Stimulated activated CD8-positive, alpha-beta memory T cell treated with anti-CD3 and anti-CD28 coated beads, Interleukin-4, amount 100 ng/mL, for 1 hour (primary cell): ENCODE measurements around the gene BUD31.
"Not testable (repeated sequence)": the region's sequence is repeated elsewhere in the genome, so short reads cannot be mapped to it uniquely, and the experiment has no call there.

Experiments used
- DNase-seq, 2 donors: peaks; one replicate each; pipeline ENCODE4 v3.0.0-alpha.2; 2020; ENCODE audit warnings: low read depth in 2 of 2, low spot score in 1 of 2

The BUD31 gene

GRCh38 chr7:99397297-99397983 lies 11.3 kb upstream of the BUD31 start:
- DNase-seq: no peak

GRCh38 chr7:99398891-99399445 lies 9.8 kb upstream of the BUD31 start:
- no peak for DNase-seq

DNA sequence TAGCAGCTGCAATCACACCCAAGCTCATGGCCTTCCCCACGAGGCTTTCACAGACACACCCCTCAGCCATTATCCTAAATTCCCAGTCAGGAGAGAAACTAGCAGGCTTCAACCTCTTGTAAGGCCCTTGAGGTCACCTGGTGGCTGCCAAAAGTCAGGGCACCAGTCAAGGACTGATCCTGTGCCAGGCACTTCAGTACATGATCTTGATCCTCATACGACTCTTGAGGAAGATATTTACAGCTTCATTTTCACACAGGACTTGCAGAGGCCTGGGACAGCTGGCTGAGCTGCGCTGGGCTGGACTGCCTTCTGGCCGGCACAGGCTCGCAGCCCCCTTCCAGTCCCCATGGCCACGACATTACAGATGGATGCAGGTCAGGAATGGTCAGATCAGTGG lies 9.2 kb upstream of the BUD31 start:
- no peak for DNase-seq

- DNase-seq: no peak
Observed at GRCh38 chr7:99402854-99403253, 5.9 kb upstream of the BUD31 start.

DNA sequence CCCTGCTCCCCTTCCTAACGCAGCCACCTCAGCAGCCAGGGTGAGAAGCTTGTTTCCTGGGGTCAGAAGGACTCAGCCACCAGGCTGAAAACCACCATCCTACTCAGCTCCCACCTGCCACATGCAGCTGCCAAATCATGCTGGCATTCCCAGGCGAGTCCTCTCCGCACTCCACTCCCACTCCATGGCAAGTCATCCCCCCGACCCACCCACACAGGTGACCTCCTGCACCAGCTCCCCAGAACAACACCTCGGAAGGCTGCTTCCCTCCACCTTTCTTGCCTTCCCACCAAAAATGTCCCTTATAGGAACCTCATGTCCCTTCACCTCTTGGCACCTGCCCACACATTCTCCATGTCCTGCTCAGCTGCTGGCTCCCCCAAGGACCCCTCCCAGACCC lies 5.0 kb upstream of the BUD31 start:
- no peak for DNase-seq

GRCh38 chr7:99404235-99404976 lies 4.4 kb upstream of the BUD31 start:
- no peak for DNase-seq

DNA sequence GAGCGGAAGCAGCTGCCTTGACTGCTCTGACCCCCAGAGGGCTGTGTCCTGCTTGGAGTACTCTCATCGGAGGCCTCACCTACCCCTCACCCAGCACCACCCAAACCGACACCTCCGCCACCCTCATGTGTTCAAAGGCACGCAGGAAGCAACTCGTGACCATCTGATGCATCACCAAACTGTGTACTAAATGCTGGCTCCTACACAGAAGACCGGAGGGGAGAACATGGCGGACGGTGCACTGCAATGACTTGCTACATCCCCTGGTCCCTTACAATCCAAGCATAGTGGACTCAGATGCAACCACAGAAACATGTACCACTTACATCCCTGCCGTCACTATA lies 3.8 kb upstream of the BUD31 start:
- no peak for DNase-seq

GRCh38 chr7:99406557-99406956 lies 2.2 kb upstream of the BUD31 start:
- no peak for DNase-seq

- no peak for DNase-seq
Observed at GRCh38 chr7:99407872-99408378, 844 bp upstream of the BUD31 start.

DNA sequence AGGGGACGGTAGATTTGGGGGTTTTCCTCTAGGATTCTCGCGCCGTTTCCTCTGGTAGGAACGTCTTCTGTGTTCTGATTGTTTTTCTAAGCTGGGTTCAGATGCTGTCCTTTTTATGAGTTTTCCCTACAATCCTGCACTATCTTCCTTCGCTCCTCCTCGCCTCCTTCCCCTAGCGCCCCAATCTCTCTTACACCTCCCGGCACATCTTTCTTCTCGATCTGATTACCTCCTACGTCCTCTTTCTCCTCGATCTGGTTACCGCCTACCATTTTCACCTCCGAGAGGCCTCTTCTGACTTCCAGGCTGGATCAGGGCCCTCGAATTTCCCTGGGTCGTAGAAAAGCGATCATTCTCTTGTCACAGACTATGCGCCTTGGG lies 413 bp downstream of the BUD31 start:
- DNase-seq: no peak

GRCh38 chr7:99409806-99410205 lies 1.0 kb downstream of the BUD31 start:
- no peak for DNase-seq

DNA sequence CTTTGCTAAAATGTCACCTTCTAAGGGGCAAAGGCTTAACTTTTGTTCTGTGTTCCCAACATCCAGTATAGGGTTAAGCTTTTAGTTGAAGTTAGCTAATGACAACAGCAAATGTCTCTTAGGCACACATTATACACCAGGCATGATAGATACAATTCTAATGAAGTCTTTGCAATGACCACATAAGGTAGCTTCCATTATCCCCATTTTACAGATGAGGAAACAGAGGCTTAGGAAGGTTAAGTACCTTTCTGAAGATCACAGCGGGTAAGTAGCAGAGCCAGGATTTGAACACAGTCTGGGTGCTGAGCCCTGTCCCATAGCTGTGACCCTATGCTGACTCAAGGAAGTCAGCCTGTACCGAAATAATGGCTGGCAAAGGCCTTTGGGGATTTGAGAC lies 1.9 kb downstream of the BUD31 start:
- DNase-seq: no peak

- DNase-seq: not testable (repeated sequence)
Observed at GRCh38 chr7:99415513-99416127, 6.9 kb downstream of the BUD31 start.

DNA sequence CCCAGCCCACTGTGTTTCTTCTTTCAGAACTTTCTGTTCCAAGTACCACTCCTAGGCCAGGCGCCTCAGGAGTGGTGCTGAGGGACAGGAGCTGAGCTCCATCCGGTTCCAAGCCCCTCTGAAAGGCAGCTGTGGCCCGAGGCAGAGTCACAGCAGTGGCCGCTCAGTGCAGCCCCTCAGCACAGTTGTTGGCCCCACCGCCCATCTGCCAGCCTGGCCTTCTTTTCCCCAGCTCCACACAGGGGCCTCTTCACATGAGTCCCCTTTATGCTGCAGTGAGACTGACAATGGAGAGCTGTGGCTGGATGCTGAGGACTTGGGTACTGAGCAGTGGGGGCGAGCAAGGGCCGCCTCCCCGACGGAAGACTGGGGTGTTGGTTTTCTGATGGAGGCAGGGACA lies 9.5 kb downstream of the BUD31 start:
- no peak for DNase-seq

- DNase-seq: no peak
Observed at GRCh38 chr7:99419323-99420021, 10.7 kb downstream of the BUD31 start.

DNA sequence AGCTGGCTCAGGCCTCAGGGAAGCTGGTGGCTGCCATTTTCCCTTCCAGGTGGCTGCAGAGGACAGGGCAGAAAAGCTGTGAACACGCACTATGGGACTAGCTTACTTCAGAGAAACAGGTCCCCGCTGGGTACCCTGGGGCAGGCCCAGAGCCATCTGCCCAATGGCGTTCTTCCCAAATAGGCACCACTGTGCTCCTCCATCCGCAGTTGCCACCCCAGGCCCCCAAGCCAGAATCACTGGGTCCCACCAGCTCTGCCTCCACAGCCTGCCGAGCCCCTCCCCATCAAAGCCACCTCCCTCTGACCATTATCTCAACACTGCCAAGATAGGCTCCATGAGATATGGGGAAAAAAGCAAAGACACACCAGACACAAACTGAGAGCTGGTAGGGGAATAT lies 11.4 kb downstream of the BUD31 start:
- no peak for DNase-seq

DNA sequence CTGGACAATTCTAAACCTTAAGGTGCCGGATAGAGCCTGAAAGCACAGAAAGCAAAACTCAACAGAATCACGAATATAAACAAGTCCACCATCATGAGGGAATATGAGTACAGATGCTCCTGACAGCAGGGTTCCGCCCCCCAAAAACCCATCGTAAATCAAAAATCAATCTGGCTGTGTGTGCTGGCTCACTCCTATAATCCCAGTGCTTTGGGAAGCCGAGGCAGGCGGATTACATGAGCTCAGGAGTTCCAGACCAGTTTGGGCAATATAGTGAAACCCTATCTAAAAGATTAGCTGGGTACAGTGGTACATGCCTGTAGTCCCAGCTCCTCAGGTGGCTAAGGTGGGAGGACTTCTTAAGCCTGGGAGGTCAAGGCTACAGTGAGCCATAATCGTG lies 12.2 kb downstream of the BUD31 start:
- DNase-seq: no peak

GRCh38 chr7:99422186-99422585 lies 13.4 kb downstream of the BUD31 start:
- DNase-seq: no peak

- no peak for DNase-seq
Observed at GRCh38 chr7:99422625-99423024, 13.9 kb downstream of the BUD31 start.

DNA sequence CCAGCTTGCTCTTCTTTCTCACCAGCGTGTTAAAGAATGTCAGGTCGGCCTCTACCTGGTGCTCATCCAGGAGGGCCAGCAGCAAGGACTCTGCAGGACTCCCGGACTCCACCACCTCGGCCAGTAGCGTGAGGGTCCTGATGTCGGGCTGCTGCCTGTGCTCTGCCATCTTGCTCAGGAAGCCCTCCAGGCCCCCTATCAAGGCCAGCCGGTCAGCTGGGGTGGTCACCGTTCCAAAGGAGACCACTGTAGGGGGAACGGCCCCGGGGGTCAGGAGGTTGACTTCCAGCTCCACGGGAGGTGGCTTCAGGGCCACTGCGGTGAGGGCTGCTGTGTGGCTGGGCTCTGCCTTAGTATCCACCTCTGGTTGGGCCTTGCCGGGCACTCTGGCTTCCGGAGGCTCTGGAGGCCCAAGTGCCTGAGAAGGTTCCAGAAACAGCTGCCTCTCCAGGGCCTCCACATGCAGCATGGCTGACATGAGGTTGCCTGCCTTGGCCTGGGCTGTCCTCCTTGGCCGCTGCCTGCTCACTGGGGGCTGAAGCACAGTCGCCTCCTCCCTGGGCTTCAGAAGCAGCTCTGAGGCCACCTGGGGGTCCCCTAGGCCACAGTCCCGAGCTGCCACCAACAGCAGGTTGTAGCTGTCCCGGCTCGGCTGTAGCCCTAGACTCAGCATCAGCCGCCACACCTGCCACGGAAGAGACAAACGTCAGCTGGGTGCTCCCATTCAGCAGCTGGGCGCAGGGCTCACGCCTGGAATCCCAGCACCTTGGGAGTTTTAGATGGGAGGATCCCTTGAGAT lies 16.4 kb downstream of the BUD31 start:
- DNase-seq: no peak
